Measurements from ENCODE around the gene NNMT.

The NNMT gene

GRCh38 chr11:114343020-114343419 lies 46.8 kb downstream of the NNMT start:
- H3K4me3 ChIP-seq (ENCODE audit: low read depth, low read length), result no peak overlapping the region
- DNase-seq (ENCODE audit: low read depth), result no peak
- TF ChIP-seq CTCF (IDR thresholded peaks at IDR 0.05; ENCODE audit: control insufficient read depth, extremely low read depth, insufficient read depth), result no peak

GRCh38 chr11:114343493-114343892 lies 47.3 kb downstream of the NNMT start:
- DNase-seq (ENCODE audit: low read depth), result no peak
- no peak for TF ChIP-seq CTCF (IDR thresholded peaks at IDR 0.05; ENCODE audit: control insufficient read depth, extremely low read depth, insufficient read depth)
- no peak overlapping the region for H3K4me3 ChIP-seq (ENCODE audit: low read depth, low read length)

DNA sequence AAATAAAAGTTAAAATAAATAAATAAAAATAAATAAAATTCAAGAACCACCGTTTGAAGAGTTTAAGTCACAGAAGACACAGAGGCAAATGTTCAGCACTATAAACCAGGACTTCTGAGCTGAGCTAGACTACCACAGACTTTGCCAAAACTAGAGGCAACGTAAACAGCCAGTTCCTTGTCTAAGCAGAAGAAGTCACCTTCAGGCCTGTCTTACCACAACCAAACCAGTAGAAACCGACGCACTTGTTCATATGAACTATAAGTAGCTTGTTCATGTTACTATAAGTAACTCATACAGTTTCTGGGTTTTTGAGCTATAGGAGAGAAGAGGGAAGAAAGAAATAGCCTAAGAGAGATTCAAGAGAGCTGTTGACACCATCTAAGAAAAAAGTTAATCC lies 48.3 kb downstream of the NNMT start:
- TF ChIP-seq CTCF (IDR thresholded peaks at IDR 0.05; ENCODE audit: control insufficient read depth, extremely low read depth, insufficient read depth), result no peak
- no peak for DNase-seq (ENCODE audit: low read depth)
- no peak overlapping the region for H3K4me3 ChIP-seq (ENCODE audit: low read depth, low read length)

- TF ChIP-seq CTCF (IDR thresholded peaks at IDR 0.05; ENCODE audit: control insufficient read depth, extremely low read depth, insufficient read depth), result no peak
- H3K4me3 ChIP-seq (ENCODE audit: low read depth, low read length), result no peak overlapping the region
- DNase-seq (ENCODE audit: low read depth), result no peak
Measured at GRCh38 chr11:114345575-114346222, 49.5 kb downstream of the NNMT start.

DNA sequence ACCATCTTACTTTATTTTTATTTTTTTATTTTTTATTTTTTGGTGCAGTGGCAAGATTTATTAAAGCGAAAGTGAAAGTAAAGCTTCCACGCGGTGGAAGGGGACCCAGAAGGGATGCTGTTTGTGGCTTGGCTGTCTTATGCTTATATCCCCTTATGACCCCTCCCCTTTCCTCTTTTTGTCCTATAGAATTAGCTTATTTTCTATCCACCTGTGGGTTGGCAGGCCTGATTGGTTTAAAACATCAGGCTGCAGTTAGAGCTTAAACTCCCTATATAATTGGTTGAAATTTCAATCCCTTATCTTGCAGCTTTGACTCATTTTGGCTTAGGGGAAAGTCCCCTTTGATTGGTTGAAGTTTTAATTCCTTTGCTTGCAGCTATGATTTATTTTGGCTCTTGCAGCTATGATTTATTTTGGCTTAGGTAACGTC lies 50.5 kb downstream of the NNMT start:
- no peak overlapping the region for H3K4me3 ChIP-seq (ENCODE audit: low read depth, low read length)
- no peak for DNase-seq (ENCODE audit: low read depth)
- no peak for TF ChIP-seq CTCF (IDR thresholded peaks at IDR 0.05; ENCODE audit: control insufficient read depth, extremely low read depth, insufficient read depth)

DNA sequence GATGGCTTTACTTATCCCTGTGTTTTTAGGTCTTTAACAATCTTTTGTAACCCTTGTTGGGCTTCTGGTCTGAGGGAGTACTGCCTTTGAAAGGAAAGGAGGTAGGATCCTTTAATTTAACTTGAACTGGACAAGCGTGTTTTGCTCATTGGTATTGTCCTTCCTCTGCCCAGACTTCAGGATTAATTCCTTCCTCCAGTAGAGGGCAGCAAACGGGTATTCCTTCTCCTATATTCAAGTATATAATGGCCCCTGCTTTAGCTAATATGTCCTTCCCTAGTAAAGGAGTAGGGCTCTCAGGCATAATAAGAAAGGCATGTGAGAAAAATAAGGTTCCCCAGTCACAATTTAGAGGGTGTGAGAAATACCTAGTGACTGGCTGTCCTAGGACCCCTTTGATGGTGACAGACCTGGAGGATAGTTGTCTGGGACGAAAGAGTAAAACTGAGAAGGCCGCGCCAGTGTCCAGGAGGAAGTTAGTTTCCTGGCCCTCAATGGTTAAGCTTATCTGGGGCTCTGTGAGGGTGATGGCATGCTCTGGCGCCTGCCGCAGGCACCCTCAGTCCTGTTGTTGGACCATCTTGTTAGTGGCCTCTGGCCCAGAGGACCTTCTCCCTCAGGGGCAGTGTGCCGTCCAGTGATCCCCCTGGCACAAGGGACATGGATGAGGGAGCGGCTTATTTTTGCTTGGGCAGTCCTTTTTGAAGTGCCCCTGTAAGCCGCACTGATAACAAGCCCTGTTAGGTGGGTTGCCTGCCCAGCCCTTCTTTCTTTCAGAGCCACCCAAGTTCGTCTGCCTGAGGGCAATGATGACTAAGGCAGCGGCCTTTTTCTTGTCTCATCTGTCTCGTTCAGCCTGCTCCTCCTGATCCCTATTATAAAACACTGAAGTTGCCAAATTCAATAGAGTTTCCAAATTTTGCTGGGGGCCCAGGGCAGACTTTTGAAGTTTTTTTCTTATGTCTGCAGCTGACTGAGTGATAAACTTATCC lies 52.3 kb downstream of the NNMT start:
- no peak overlapping the region for H3K4me3 ChIP-seq (ENCODE audit: low read depth, low read length)
- peak; percentile 49 for DNase-seq (ENCODE audit: low read depth)
- TF ChIP-seq CTCF (IDR thresholded peaks at IDR 0.05; ENCODE audit: control insufficient read depth, extremely low read depth, insufficient read depth), result peak; percentile 68

Data from LNCaP clone FGC (cell line).